HuH-7.5 (cell line): ENCODE data around the gene PLA2G2E.

Experiments
- DNase-seq: peaks from one replicate; pipeline ENCODE4 v3.0.0; 2011; ENCODE audit warnings: low spot score

The PLA2G2E gene, protein sequence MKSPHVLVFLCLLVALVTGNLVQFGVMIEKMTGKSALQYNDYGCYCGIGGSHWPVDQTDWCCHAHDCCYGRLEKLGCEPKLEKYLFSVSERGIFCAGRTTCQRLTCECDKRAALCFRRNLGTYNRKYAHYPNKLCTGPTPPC

DNA sequence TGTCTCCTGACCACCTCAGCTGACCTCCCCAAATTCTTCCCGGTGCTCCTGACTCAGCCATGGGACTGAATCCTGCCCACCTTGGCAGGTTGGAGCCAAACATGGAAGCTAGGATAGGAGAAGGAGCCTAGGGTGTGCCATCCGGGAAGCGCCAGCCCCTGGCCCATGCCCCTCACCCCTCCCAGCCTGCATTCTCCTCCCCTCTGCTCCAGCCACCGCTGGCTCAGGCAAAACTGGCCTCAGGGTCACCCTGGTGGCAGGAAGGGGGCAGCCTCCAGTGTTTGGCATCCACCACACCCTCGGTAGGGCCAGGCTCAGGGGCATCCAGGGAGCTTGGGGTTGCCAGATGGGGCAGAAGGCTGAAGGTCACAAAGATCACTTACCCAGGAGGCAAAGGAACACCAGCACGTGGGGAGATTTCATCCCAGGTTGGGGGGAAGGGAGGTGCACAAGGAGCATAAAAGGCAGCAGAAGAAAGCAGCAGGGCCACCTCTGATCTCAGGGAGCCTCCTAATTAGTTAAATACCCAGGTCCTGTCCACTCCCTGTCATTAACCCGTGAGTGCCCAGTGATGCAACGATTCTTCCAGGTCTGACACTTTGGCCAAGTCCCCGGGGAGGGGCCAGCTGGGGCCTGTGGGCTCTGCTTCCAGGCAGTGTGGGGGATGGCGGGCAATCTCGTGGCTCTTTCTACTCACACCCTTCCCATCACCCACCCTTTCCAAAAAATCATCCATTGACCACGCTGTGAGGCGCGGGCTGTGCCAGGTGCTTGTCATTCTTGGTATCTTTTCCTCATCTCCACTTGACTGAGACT lies at the start of gene PLA2G2E:
TSS of gene PLA2G2E (minus strand) at position 481 of the 816 bp plus-strand sequence. CDS start at position 423, 58 bp downstream.
- DNase-seq = no peak

GRCh38 chr1:19971664-19972063 lies 48.2 kb upstream of the PLA2G2E start:
- DNase-seq = no peak

DNA sequence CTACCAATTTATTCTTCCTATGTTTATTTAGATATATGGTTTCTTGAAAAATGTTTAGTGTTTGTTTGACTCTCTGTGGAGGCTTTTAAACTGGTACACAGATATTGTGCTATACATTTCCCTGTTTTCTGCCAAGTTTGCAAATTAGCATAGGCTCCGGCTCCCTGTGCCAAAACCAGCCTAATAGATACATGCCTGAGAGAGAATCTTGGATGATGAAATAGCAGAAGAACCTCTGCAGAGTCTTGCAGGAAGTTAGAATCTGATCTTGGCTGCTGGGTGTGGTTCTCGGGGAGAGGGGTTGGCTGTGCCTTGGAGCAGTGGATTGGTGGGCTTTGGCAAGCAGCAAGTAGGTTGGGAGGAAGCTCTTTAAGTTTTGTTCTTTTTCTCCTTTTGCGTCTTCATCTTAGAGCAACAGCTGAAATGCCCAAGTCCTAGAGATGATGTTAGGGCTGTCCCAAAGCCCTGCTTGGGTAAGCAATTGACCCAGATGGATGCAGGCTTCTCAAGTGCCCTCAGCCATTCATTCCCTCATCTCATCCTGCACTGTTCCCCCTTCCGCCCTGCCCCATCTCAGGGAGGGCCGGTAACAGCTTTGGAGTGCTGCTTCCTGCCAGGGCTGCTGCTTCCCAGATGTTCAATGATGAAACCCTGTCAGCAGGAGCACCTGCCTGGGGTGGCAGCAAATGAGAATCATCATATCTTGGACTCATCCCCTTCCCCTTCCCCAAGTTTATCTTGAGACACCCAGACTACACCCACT lies 46.7 kb upstream of the PLA2G2E start:
- DNase-seq = no peak

DNA sequence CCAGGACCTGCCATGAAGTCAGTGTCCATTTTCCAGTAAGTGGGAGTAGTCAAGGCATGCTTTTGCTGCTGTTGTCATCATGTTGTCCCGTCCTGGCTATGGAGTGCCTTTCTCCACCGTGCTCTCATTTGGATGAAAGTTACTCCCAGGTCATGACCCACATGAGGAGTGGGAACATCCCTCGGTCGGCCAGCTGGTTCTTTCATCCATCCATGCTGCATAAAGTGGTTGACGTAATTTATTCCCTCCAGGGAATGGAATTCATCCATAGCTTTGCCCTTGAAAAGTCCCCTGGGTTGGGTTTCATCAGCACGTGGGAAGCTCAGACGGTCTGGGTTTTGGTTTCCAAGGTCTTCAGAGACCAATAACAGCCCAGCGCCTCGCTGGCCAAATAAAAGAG lies 44.4 kb upstream of the PLA2G2E start:
- DNase-seq = no peak

DNA sequence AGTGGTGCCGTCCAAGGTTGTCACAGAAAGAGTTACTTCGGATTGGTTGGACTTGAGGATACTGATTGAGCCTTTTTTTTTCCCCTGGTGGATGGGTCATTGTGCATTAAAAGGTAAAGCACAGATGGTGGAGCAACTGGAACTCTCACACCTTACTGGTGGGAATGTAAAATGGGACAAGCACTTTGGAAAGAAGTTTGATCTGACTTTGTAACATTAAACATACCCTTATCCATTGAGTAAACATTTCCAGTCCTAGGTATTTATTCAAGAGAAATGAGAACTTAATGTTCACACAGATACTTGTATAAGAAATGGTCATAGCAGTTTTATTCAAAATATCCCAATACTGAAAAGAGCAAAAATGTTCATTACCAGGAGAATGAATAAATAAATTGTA lies 41.1 kb upstream of the PLA2G2E start:
- DNase-seq = no peak

DNA sequence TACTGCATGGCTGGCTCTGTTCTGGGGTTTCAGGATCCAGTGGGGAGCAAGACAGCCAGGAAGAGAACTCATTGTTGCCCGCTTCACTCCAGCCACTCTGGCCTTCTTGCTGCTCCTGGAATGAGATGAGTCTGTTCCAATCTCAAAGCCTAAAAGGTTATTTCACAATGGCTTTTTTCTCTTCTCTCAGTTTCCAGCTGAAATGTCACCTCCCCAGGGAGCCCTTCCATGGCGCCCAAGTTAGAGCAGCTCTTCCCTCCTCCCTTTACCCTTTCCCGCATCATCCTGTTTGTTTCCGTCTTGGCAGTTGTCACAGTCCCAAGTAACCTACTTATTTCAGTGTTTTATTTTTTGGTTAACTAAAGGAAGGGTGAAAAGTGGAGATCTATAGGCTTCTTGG lies 40.2 kb upstream of the PLA2G2E start:
- DNase-seq = no peak

GRCh38 chr1:19960591-19960990 lies 37.2 kb upstream of the PLA2G2E start:
- DNase-seq = no peak

DNA sequence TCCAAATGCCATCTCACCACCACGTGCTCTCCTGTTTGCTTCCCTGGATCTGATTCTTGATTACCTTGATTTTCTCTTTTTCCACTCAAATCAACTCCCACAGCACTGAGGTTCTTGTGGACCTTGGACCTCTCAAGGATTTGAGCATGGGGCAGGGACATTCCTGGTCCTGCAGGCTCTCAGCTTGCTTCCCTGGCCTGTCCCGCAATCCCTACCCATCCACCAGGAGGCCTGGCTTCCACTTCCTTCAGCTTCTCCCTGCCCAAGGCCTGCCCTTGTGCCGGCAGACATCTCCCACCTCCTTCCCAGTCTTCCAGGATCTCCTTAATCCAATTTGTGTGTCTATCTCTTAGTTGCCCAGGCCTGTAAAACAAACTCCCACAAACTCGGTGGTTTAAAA lies 34.4 kb upstream of the PLA2G2E start:
- no peak for DNase-seq

DNA sequence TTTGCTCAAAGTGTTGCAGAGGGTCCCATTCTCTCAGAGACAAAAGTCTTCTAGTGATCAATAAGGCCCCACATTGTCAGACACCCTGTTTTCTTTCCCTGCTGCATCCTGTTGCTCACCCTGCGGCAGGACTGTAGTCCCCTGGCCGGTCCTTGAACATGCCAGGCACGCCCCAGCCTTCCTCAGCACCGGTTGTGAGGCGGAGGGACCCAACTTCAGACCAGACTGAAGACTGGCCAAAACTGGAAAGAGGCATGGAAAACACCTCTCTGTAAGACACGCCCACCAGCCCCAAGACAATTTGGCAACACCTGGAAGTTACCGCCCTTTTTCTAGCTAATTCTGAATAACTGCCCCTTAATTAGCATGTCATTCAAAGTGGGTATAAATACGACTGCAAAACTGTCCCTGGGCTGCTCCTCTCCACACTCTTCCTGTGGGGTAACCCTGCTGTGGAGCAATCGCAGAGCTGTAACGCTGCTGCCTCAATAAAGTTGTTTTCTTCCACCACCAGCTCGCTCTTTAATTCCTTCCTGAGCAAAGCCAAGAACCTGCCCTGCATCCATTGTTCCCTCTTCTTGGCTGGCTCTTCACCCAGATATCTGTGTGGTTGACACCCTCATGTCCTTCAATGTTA lies 32.2 kb upstream of the PLA2G2E start:
- DNase-seq = no peak

DNA sequence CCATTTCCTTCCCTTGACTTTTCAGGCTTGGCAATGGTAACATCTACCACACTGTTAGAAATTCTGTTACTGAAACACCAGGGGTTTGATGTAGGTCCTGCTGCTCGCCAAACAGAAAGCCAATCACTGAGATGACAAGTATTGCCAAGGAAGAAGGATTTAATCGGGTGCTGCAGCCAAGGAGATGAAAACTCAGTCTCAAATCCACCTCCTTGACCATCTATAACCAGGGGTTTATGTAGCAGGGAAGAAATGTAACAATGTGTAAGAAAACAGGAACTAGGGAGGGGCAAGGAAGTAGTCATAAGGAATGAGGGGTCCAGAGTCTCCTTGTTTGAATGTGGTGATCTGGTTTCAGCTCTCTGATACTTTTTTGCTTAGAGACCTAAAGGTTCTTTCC lies 30.6 kb upstream of the PLA2G2E start:
- DNase-seq = no peak

DNA sequence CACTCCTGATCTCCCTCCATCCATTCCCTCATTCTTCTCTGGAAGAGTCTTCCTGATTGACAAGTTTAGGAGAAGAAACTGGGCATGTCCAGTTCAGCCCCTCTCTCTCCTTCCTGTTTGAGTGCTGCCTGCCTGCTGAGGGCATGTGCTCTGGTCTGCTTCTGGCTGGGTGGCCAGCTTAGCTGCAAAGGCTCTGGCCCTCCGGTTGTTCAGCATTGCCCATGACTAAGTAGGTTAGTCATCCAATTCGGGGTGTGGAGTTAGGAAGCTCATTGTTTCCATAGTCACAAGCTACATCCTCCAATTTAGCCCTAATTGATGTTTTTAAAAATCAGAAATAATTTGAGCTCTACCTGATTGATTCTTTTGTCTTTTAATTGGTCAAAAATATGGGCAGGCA lies 25.6 kb upstream of the PLA2G2E start:
- DNase-seq = no peak

- DNase-seq = no peak
Measured at GRCh38 chr1:19946971-19947370, 23.6 kb upstream of the PLA2G2E start.

DNA sequence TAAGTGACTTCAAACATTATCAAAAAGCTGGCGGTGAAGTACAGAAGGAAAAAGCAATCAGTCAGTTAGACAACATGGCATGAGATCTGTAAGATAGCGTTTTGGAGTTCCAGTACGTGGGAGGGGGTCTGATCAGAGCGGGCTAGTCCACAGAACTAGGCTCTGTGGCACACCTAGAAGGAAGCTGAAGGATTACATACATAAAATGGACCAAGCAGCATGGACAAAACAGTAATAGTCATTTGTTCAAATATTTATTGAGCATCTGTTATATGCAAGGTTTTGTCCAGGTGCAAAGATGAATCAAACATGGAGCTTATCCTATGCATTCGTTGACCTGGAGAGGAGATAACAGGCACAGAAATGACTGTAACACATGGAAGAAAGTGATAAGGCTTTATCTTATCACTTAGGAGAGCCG lies 22.9 kb upstream of the PLA2G2E start:
- no peak for DNase-seq

- no peak for DNase-seq
Measured at GRCh38 chr1:19945914-19946313, 22.5 kb upstream of the PLA2G2E start.

- no peak for DNase-seq
Measured at GRCh38 chr1:19942657-19943056, 19.2 kb upstream of the PLA2G2E start.

DNA sequence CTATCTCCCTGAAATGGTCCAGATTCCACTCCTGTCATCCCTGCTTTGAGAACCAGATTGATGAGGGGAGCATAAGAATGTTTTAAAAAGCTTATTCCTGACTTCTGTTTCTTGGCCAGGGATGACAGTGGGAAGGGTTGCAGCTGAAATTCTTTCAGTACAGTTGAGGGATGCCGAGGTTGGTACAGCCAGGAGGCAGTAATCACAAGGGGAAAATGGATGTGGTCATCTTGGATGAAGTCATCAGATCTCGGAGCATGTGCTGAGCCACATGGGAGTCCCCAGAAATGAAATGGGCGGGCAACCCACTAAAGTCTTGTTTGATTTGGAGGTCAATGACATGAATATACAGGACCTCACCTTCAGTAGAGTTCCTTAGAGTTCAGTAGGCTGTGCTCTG lies 18.7 kb upstream of the PLA2G2E start:
- no peak for DNase-seq

- DNase-seq = no peak
Measured at GRCh38 chr1:19941206-19941568, 17.8 kb upstream of the PLA2G2E start.

- no peak for DNase-seq
Measured at GRCh38 chr1:19940486-19941205, 17.2 kb upstream of the PLA2G2E start.

GRCh38 chr1:19938472-19938871 lies 15.1 kb upstream of the PLA2G2E start:
- no peak for DNase-seq

GRCh38 chr1:19936061-19936750 lies 12.8 kb upstream of the PLA2G2E start:
- DNase-seq = no peak

DNA sequence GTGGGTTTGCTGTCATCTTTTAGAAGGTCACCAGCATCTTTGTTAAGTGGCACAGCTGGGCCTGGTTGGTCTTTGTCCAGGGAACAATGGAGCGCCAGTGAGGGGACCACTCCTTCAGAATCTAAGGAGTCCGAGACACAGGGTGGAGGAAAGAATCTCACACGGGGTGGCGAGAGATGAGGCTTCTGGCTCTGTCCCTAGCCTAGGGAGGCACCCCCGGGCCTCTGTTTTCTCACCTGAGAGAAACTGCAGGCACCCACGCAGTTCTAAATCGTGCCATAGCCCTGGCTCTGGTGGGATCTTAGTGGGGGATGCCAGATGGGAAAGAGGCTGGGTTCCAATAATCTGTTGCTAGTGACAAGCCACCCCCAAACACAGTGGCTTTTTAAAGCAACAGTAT lies 10.9 kb upstream of the PLA2G2E start:
- DNase-seq = no peak
